Measurements from ENCODE around the gene MYO3B.

MYO3B gene

DNA sequence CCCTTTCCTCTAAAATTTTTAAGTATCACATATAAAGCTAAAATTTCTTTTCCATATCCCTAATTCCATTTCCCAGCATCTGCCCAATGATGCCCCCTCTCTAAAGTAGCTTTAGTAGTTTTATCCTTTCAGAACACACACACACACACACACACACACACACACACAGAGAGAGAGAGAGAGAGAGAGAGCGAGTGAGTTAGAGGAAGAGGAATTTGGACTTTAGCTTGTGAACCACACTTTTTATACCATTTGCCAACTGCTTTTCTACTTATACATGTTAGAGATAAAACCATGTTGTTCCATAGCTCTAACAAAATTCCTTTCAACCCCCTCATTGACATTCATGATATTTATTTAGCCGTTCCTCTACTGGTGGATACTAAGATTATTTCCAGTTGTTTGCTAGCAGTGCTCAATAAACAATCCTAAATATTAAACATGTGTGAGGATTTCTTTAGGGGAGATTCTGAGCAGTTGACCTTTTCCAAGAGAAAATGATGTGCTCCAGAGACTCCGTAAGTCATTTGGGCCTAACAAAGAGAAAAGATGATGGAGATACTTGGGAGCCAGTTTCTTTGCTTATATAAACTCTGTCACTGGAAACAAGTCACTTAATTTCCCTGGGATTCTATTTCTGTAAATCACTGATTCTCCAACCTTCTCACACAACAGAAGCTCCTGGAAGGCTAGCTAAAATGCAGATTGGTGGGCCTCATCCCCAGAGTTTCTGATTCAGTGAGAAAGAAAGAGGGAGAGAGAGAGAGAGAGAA lies 307.5 kb downstream of the MYO3B start:
- Mint-ChIP-seq H3K4me1 (no peaks in the 10 kb centered on the region), H3K27me3 (no peaks in the 10 kb centered on the region), H3K27ac (no peak overlapping the region), H3K36me3 (no peaks in the 10 kb centered on the region), H3K9me3 (no peaks in the 10 kb centered on the region), H3K4me3 (no peak overlapping the region)
- DNase-seq (ENCODE audit: low spot score in 2 of 2) (no peak), ATAC-seq (ENCODE audit: low read depth) (no peak)

DNA sequence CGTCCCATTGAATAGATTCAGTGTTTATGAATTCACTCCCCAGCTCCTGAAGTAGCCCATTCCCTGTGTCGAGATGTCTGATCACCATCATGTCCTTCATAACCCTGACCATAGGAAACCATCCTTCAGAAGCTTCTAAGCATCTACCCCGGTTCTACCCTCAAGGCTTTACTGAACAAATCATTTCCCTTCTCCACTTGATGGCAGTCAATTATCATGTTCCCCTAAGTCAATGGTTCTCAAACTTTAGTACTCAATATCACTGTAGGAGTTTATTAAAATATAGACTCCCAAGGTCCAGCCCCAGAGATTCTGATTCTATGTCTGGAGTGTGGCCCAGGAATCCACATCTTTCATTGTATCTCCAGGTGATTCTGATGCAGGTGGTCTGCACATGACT lies 308.8 kb downstream of the MYO3B start:
- no peaks in the 10 kb centered on the region for H3K36me3 Mint-ChIP-seq
- DNase-seq (ENCODE audit: low spot score in 2 of 2) (no peak), ATAC-seq (ENCODE audit: low read depth) (no peak)
- H3K27ac Mint-ChIP-seq: no peak overlapping the region
- no peak overlapping the region for H3K4me3 Mint-ChIP-seq
- H3K9me3 Mint-ChIP-seq: no peaks in the 10 kb centered on the region
- H3K4me1 Mint-ChIP-seq: no peaks in the 10 kb centered on the region
- H3K27me3 Mint-ChIP-seq: no peaks in the 10 kb centered on the region

DNA sequence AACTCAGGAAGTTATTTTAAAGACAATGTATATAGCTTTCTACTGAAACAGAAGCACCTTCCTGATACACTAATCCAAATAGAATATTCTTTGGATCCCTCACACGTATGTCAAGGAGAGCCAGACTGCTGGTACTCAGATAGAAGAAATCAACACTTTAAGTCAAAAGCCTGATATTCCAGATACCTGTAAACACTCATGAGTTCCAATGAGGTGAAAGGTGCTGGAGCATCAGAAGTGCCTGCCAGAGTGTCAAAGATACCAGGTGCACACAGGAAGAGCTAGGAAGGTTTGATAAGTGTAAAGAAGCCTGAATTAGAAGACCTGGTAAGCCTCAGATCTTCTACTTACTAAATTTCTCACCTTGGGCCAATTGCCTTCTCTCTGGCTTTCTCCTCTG lies 310.9 kb downstream of the MYO3B start:
- Mint-ChIP-seq H3K27me3 (no peaks in the 10 kb centered on the region), H3K27ac (no peak overlapping the region), H3K4me1 (no peaks in the 10 kb centered on the region), H3K36me3 (no peaks in the 10 kb centered on the region), H3K9me3 (no peaks in the 10 kb centered on the region), H3K4me3 (no peak overlapping the region)
- ATAC-seq (ENCODE audit: low read depth) (no peak), DNase-seq (ENCODE audit: low spot score in 2 of 2) (no peak)

DNA sequence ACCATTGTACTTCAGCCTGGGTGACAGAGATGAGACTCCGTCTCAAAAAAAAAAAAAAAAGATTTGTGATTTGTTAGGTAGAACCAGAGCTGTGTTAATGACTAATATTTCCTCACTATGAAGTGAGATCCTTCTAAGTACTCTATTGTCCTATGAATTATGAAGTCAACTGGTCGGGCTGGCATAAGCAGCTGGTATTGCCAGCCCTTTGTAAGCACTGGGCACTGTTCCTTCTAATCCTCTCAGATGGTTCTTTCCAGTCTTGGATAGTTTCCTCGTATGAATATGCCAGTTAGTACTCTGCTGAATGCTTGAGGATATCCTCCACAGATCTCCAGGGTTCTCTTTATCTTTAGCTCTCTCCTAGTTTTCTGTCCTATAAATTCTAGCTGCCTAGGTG lies 314.1 kb downstream of the MYO3B start:
- ATAC-seq (ENCODE audit: low read depth) (no peak), DNase-seq (ENCODE audit: low spot score in 2 of 2) (no peak)
- no peaks in the 10 kb centered on the region for H3K4me1 Mint-ChIP-seq
- no peaks in the 10 kb centered on the region for H3K27me3 Mint-ChIP-seq
- no peaks in the 10 kb centered on the region for H3K9me3 Mint-ChIP-seq
- H3K36me3 Mint-ChIP-seq: no peaks in the 10 kb centered on the region
- no peak overlapping the region for H3K4me3 Mint-ChIP-seq
- no peak overlapping the region for H3K27ac Mint-ChIP-seq

DNA sequence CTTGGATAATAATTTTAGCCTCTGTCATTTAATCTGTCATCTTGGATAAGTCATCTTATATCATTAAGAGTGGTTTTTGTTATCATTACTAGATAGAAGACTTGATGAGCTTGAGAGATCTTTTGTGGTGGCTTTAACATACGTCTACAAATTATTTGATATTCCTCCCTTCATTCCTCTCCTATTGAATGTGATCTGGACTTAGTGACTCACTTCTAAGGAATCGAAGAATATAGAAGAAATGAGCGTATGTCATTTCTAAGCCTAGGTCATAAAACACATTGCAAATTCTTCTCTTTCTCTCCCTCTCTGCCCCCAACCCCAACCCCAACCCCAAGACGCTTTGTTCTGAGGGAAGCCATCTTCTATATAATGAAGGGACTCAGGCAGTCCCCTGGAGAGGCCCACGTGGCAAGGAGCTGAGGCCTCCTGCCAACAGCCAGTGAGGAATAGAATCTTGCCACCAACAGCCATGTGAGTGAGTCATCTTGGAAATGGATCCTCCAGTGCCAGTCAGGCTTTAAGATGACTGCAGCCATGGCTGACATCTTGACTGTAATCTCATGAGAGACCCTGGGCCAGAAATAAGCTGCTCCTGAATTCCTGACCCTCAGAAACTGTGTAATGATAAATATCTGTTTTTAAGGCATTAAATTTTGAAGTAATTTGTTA lies 315.6 kb downstream of the MYO3B start:
- DNase-seq (ENCODE audit: low spot score in 2 of 2): no peak
- Mint-ChIP-seq H3K27me3 (peaks cover under 1% of the 10 kb centered on the region), H3K27ac (no peak overlapping the region), H3K9me3 (no peaks in the 10 kb centered on the region), H3K36me3 (no peaks in the 10 kb centered on the region), H3K4me3 (no peak overlapping the region), H3K4me1 (no peaks in the 10 kb centered on the region)
- ATAC-seq (ENCODE audit: low read depth): no peak

DNA sequence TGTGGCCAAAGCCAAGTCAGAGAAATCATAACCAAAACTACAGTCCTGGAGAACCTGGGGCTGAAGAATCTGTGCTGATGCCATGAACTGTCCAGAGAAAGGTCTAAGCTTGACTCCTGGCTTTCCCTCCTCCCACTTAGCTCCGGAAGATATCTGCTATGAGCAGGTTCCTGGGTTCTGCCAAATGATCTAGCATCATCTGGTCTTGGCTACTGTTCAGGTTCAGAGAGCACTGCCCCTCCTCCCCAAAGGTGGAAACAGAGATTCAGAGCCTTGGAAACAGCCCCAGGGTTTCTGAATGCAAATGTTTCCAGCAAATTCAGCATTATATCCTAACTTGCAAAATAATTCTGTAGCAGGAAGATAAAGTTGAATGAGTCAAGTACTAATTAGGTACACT lies 317.9 kb downstream of the MYO3B start:
- no peak for ATAC-seq (ENCODE audit: low read depth)
- no peak overlapping the region for H3K27ac Mint-ChIP-seq
- no peaks in the 10 kb centered on the region for H3K9me3 Mint-ChIP-seq
- H3K27me3 Mint-ChIP-seq: peaks cover 4% of the 10 kb centered on the region
- H3K4me3 Mint-ChIP-seq: no peak overlapping the region
- no peaks in the 10 kb centered on the region for H3K4me1 Mint-ChIP-seq
- no peak for DNase-seq (ENCODE audit: low spot score in 2 of 2)
- no peaks in the 10 kb centered on the region for H3K36me3 Mint-ChIP-seq

DNA sequence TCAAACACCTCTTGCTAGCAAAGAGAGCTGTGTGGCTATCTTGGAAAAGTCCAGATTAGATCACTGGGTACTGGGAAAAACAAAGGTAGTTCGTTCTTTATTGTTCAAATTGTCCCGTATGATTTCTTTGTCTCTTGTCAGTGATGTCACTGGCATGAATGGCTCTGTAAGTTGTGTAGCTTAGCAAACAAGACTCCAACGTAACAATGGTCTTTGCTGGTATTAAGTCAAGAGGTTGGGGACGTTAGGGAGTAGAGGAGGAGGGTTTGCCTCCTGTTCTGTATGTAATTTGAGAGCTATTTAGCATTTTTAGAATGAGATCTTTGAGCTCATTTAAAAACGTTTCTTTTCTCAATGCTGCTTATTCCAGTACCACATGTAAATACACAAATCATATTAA lies 320.7 kb downstream of the MYO3B start:
- Mint-ChIP-seq H3K4me3 (no peak overlapping the region), H3K9me3 (no peaks in the 10 kb centered on the region), H3K27me3 (peaks cover 7% of the 10 kb centered on the region), H3K4me1 (no peaks in the 10 kb centered on the region), H3K27ac (no peak overlapping the region), H3K36me3 (no peaks in the 10 kb centered on the region)
- no peak for DNase-seq (ENCODE audit: low spot score in 2 of 2)
- ATAC-seq (ENCODE audit: low read depth): no peak

DNA sequence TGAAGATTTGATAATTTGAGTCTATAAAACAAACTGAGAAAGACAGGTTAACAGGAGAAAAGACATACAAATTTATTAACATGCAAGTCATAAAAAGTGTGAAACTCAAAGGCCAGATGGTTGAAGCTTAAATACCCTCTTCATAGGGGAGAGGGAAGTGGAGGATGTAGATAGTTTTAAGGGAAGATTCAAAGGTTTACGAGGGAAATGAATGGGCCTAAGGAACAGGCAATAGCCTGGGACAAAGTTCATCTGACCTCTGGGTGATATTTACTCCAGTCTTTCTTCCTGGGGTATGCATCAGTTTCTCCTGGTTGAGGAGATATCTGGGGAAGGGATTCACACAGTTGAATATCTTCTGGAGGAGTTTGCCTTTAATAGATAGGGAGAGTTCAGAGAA lies 322.2 kb downstream of the MYO3B start:
- no peak overlapping the region for H3K4me3 Mint-ChIP-seq
- no peaks in the 10 kb centered on the region for H3K4me1 Mint-ChIP-seq
- no peaks in the 10 kb centered on the region for H3K36me3 Mint-ChIP-seq
- no peak for ATAC-seq (ENCODE audit: low read depth)
- DNase-seq (ENCODE audit: low spot score in 2 of 2): no peak
- H3K9me3 Mint-ChIP-seq: no peaks in the 10 kb centered on the region
- H3K27me3 Mint-ChIP-seq: peaks cover 7% of the 10 kb centered on the region
- H3K27ac Mint-ChIP-seq: no peak overlapping the region

DNA sequence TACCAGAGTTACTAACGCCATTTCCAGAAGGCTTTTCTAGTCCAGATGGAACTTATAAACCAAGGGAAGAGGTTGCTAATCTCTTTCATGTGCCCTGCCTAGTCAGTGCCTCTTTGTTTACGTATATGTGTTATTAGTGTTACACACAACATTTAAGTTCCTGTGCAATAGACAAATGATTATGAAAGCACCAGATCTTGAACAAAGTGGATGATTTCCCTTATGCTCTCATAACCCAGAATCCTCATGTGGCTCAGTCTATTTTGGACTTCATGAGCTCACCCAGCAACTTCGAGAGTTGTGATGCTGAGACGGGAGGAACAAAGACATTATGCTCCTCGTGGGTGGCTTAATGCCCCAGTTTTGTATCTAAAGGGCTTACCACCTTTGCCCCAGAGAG lies 322.8 kb downstream of the MYO3B start:
- H3K9me3 Mint-ChIP-seq: no peaks in the 10 kb centered on the region
- H3K36me3 Mint-ChIP-seq: no peaks in the 10 kb centered on the region
- no peak overlapping the region for H3K4me3 Mint-ChIP-seq
- ATAC-seq (ENCODE audit: low read depth) (no peak), DNase-seq (ENCODE audit: low spot score in 2 of 2) (no peak)
- H3K27me3 Mint-ChIP-seq: peaks cover 7% of the 10 kb centered on the region
- no peak overlapping the region for H3K27ac Mint-ChIP-seq
- no peaks in the 10 kb centered on the region for H3K4me1 Mint-ChIP-seq

DNA sequence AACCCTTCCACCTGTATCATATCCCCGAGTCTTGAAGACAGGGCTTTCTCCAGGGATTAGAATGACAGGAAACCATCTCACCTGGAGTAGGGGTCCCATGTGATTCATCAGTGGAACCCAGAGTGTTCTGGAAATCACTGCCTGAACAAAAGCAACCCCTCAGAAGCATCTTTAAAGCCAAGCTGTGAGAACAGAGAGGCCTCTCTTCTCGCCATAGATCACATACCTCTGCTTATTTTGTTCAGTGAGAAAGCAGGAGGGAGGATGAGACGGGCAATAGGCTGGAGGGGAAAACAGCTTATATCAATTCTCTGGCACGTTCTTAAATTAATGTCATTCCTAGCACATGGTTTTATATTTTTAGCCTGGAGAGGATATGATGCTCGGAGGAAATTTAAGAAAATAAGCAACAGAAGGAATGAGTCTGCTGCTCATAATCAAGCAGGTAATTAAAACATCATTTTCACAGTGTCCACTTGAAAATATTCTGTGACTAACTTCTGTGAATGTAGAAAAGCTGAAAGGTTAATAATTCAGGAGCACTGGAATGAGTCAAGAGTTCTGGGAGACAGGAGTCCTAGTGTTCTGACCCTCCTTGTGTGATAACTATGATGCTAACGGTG lies 323.6 kb downstream of the MYO3B start:
- ATAC-seq (ENCODE audit: low read depth) (no peak), DNase-seq (ENCODE audit: low spot score in 2 of 2) (no peak)
- Mint-ChIP-seq H3K9me3 (no peaks in the 10 kb centered on the region), H3K36me3 (no peaks in the 10 kb centered on the region), H3K27me3 (peaks cover 9% of the 10 kb centered on the region), H3K4me3 (no peak overlapping the region), H3K27ac (no peak overlapping the region), H3K4me1 (no peaks in the 10 kb centered on the region)

DNA sequence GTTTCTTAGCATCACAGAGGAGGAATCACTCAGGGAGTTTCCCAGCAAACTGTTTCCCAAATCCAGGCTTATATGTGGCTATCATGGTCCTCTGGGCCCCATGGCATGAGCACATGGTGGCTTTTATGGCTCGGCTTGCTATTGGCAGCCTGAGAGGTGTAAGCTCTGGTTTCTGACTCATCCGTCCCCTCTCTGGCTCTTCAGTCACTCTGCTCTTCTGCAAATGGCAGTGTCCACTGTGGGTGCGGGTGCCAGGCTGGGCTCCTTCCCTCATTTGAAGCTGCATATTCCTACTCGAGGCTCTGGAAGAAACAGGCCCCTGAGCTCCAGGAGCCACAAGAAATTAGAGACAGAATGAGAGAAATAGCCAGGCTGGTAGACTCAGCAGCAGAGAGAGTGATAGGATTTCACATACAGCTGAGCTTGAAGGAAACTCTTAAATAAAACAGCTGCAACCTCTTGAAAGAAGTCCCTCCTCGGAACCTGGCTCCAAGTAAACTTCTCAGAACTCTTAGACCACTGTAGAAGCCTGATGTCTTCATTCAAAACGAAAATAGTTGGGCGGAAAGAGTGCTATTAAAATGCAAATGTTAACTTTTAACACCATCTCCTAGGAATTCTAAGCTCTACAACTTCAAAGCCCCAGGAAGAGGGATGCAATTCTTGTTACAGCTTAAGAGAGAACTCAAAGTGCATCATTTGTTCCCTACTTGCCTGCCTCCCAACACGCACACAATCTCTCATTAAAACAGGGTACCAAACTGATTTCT lies 324.6 kb downstream of the MYO3B start:
- Mint-ChIP-seq H3K36me3 (no peaks in the 10 kb centered on the region), H3K27ac (no peak overlapping the region), H3K4me1 (no peaks in the 10 kb centered on the region), H3K4me3 (no peak overlapping the region), H3K9me3 (no peaks in the 10 kb centered on the region), H3K27me3 (peaks cover 9% of the 10 kb centered on the region)
- DNase-seq (ENCODE audit: low spot score in 2 of 2) (no peak), ATAC-seq (ENCODE audit: low read depth) (no peak)

DNA sequence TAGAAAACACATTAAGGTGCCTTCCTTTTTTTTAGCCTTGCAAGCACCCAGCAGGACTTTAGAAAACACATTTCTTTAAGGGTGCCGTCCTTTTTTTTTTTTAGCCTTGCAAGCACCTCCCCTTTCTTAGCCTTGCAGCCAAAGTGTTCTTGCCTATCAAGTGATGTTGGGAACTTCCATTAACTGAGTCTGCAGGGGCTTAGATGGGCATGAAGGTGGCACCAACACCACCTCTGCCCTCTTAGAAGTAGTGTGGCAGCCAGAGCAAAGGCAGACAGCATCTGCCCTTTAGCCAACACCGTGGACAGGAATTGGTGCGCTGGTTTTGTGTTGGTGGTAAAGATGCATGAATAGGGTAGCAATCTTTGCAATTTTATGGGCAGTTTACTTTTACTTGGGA lies 325.6 kb downstream of the MYO3B start:
- peaks cover 9% of the 10 kb centered on the region for H3K27me3 Mint-ChIP-seq
- no peak for DNase-seq (ENCODE audit: low spot score in 2 of 2)
- H3K36me3 Mint-ChIP-seq: no peaks in the 10 kb centered on the region
- H3K4me3 Mint-ChIP-seq: no peak overlapping the region
- H3K4me1 Mint-ChIP-seq: no peaks in the 10 kb centered on the region
- ATAC-seq (ENCODE audit: low read depth): no peak
- no peaks in the 10 kb centered on the region for H3K9me3 Mint-ChIP-seq
- no peak overlapping the region for H3K27ac Mint-ChIP-seq

DNA sequence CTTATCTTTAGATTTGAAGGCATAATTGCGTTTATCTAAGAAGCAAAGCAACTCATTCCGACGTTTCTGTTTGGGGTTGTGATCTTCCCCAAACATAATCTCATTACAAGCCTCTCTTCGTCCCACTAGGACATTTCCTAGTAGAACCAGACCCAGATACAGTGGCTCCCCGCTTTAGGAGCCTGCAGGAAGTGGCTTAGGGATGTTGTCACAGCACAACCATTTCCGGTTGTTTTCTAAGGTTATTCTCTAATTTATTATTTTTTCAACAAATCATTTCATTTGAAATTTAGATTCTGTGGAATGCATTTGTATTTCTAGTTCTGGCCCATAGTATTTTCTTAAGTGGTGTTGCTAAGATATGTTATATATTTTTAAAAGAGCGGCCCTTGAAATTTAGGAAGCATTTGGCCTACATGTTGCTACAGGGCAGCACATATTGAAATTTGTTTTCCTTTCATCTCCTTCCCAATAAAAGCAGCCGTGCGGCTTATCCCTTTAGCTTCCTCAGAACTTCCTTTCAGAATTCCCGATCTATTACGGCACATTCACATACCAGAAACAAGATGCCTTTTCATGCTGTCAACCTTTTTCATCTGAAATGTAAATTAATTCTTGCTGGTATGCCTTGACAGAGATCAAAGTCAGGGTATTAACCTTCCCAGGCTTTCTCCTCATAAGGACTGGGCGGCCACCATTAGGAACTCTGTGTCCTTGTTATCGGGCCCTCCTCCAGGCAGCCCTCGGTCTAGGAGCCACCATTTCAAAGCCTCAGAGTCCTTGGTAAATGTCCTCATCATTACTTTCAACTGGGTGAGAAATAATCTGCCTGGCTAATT lies 326.2 kb downstream of the MYO3B start:
- no peaks in the 10 kb centered on the region for H3K4me1 Mint-ChIP-seq
- H3K36me3 Mint-ChIP-seq: no peaks in the 10 kb centered on the region
- peaks cover 5% of the 10 kb centered on the region for H3K27me3 Mint-ChIP-seq
- DNase-seq (ENCODE audit: low spot score in 2 of 2) (no peak), ATAC-seq (ENCODE audit: low read depth) (no peak)
- H3K4me3 Mint-ChIP-seq: no peak overlapping the region
- no peaks in the 10 kb centered on the region for H3K9me3 Mint-ChIP-seq
- no peak overlapping the region for H3K27ac Mint-ChIP-seq

Measured in memory B cell (primary cell).